GM21717 (cell line): ENCODE results near the gene GINS1.
A peak's percentile ranks its signal among the peaks of the same experiment; 100 is the strongest.
"Not testable (repeated sequence)": the region's sequence is repeated elsewhere in the genome, so short reads cannot be mapped to it uniquely, and the experiment has no call there.

Experiments
- ATAC-seq: cut with Tn5 transposase; IDR thresholded peaks from one replicate; pipeline ENCODE4 v1.9.1; 2021; ENCODE audit warnings: mild to moderate bottlenecking, moderate library complexity; ENCODE audit not compliant: unreplicated experiment

Gene GINS1

GRCh38 chr20:25389858-25390537, 17.5 kb upstream of the GINS1 start:
- peak; percentile 31 for ATAC-seq

GRCh38 chr20:25390538-25391528, 16.6 kb upstream of the GINS1 start, which contains the start of gene ABHD12:
TSS of gene ABHD12 (minus strand) at chr20:25390835. CDS start at chr20:25390703, 132 bp downstream.
- ATAC-seq: peak; percentile 91

GRCh38 chr20:25394276-25394675, 13.2 kb upstream of the GINS1 start:
- ATAC-seq: no peak

GRCh38 chr20:25394996-25395395, 12.5 kb upstream of the GINS1 start:
- ATAC-seq: no peak

- no peak for ATAC-seq
These were observed 10.4 kb upstream of the GINS1 start for GRCh38 chr20:25397096-25397495.

GRCh38 chr20:25397821-25398220, 9.7 kb upstream of the GINS1 start:
- ATAC-seq: no peak

GRCh38 chr20:25398376-25399036, 9.0 kb upstream of the GINS1 start:
- no peak for ATAC-seq

GRCh38 chr20:25399037-25399430, 8.4 kb upstream of the GINS1 start:
- no peak for ATAC-seq

- ATAC-seq: not testable (repeated sequence)
These were observed 7.2 kb upstream of the GINS1 start for GRCh38 chr20:25400291-25400732.

- no peak for ATAC-seq
These were observed 4.9 kb upstream of the GINS1 start for GRCh38 chr20:25402583-25402982.

GRCh38 chr20:25408170-25408547, 686 bp downstream of the GINS1 start:
- ATAC-seq: no peak

GRCh38 chr20:25408890-25409289, 1.4 kb downstream of the GINS1 start:
- ATAC-seq: no peak

- no peak for ATAC-seq
These were observed 11.3 kb downstream of the GINS1 start for GRCh38 chr20:25418776-25419175.

- no peak for ATAC-seq
These were observed 13.6 kb downstream of the GINS1 start for GRCh38 chr20:25421102-25421501.

GRCh38 chr20:25422032-25422431, 14.6 kb downstream of the GINS1 start:
- no peak for ATAC-seq

- no peak for ATAC-seq
These were observed 17.1 kb downstream of the GINS1 start for GRCh38 chr20:25424536-25424935.

- ATAC-seq: no peak
These were observed 29.7 kb downstream of the GINS1 start for GRCh38 chr20:25437153-25437581.

- no peak for ATAC-seq
These were observed 31.9 kb downstream of the GINS1 start for GRCh38 chr20:25439328-25439727.

- no peak for ATAC-seq
These were observed 37.1 kb downstream of the GINS1 start for GRCh38 chr20:25444556-25444955.

- ATAC-seq: no peak
These were observed 40.2 kb downstream of the GINS1 start for GRCh38 chr20:25447671-25448070.

GRCh38 chr20:25452333-25452732, 44.9 kb downstream of the GINS1 start:
- ATAC-seq: no peak
